HUDEP-2 (cell line): Measurements from ENCODE around the gene GJB5.
"Not testable (repeated sequence)": the region's sequence is repeated elsewhere in the genome, so short reads cannot be mapped to it uniquely, and the experiment has no call there.

ENCODE experiments used
- DNase-seq, 76 experiments: peaks; one replicate each; lab custom pipeline; 2025; ENCODE audit not compliant: unreplicated experiment in 76 of 76; lab: John Stamatoyannopoulos, UW

Gene GJB5

GRCh38 chr1:34773114-34773513, 18.3 kb downstream of the GJB5 start:
- not testable (repeated sequence) for DNase-seq

GRCh38 chr1:34774957-34775356, 20.1 kb downstream of the GJB5 start:
- no peak for DNase-seq

- DNase-seq: no peak
Observed at GRCh38 chr1:34776911-34777310, 22.1 kb downstream of the GJB5 start.

- no peak for DNase-seq
Observed at GRCh38 chr1:34777519-34778321, 22.9 kb downstream of the GJB5 start.

- no peak for DNase-seq
Observed at GRCh38 chr1:34778381-34778780, 23.5 kb downstream of the GJB5 start.

GRCh38 chr1:34779005-34779404, 24.2 kb downstream of the GJB5 start:
- no peak for DNase-seq

- no peak for DNase-seq
Observed at GRCh38 chr1:34779526-34779925, 24.7 kb downstream of the GJB5 start.

- no peak for DNase-seq
Observed at GRCh38 chr1:34779962-34780361, 25.1 kb downstream of the GJB5 start.

GRCh38 chr1:34780528-34780927, 25.7 kb downstream of the GJB5 start:
- DNase-seq: no peak

GRCh38 chr1:34781071-34781843, 26.4 kb downstream of the GJB5 start, which contains the start of gene GJB3:
TSS of gene GJB3 (plus strand) at chr1:34781214. CDS start at chr1:34784763, 3,549 bp downstream.
- DNase-seq: no peak

- no peak for DNase-seq
Observed at GRCh38 chr1:34781844-34782391, 27.1 kb downstream of the GJB5 start.

- DNase-seq: no peak
Observed at GRCh38 chr1:34784751-34785221, 29.9 kb downstream of the GJB5 start.

- no peak for DNase-seq
Observed at GRCh38 chr1:34785231-34785874, 30.5 kb downstream of the GJB5 start.

- no peak for DNase-seq
Observed at GRCh38 chr1:34785875-34786470, 31.1 kb downstream of the GJB5 start.

GRCh38 chr1:34786521-34787325, 31.9 kb downstream of the GJB5 start:
- peak in 47 of 76 experiments; percentile 3 to 70 (median 28) for DNase-seq

- peak in 12 of 76 experiments; percentile 2 to 29 (median 10) for DNase-seq
Observed at GRCh38 chr1:34787461-34788420, 32.9 kb downstream of the GJB5 start.

- DNase-seq: no peak
Observed at GRCh38 chr1:34790985-34791384, 36.1 kb downstream of the GJB5 start.

- no peak for DNase-seq
Observed at GRCh38 chr1:34792424-34792823, 37.6 kb downstream of the GJB5 start.
